HEK293T (cell line): ENCODE results near the gene FABP6.

Experiments
- BHLHE40 ChIP-seq: fragments of 450-650 bp; IDR thresholded peaks from 2 replicates; pipeline ENCODE4 v1.6.1; 2016; ENCODE audit warnings: mild to moderate bottlenecking, moderate library complexity, borderline replicate concordance
- HDGF ChIP-seq: fragments of 450-650 bp; IDR thresholded peaks from 2 replicates; pipeline ENCODE4 v1.6.1; 2017; ENCODE audit warnings: antibody characterized with exemption, borderline replicate concordance
- LEF1 ChIP-seq: fragments of 450-650 bp; IDR thresholded peaks from 2 replicates; pipeline ENCODE4 v1.6.1; 2017; ENCODE audit warnings: mild to moderate bottlenecking, borderline replicate concordance

DNA sequence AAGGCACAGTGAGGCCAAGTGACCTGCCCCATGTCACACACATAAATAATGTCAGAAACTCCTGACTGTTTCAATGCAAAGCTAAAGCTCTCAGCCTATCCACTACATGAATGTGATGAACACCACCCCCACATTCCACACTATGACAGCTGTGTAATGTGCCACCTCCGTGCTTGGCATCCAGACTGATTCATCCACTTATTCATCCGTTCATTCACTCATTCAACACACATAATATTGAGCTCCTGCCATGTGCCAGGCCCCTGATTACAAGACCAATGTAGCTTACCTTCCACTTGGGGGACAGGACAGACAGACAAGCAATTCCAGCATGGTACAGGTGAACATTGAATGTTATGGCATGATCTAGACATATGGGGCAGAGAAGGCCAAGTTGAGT is 46.2 kb upstream of the FABP6 start:
- TF ChIP-seq BHLHE40: no peak
- no peak for TF ChIP-seq LEF1
- TF ChIP-seq HDGF: no peak
